ENCODE measurements around the gene NFATC1. TPM values are rescaled to one million over a fixed set of nuclear protein-coding genes. Genes with fewer than 3 reads are reported as not detected.

NFATC1 gene
- total RNA-seq, 4 donors from 2014 or later = 0.79 to 4.8 (median 2.6) TPM

GRCh38 chr18:79558196-79558932 is 162.6 kb downstream of the NFATC1 start:
- Histone ChIP-seq H3K36me3 (no peaks in the 10 kb centered on the region), H3K4me3 (no peak overlapping the region), H3K4me1 (peaks cover 0 to 4% (median 0%) of the 10 kb centered on the region in 3 donors), H3K27ac (no peak overlapping the region), H3K27me3 (peaks cover 0 to 46% (median 0%) of the 10 kb centered on the region in 4 donors), H3K9me3 (no peaks in the 10 kb centered on the region)
- TF ChIP-seq POLR2A (IDR thresholded peaks at IDR 0.05) (no peak), CTCF (IDR thresholded peaks at IDR 0.05) (no peak)
- intact Hi-C loops (cut with DNase I) = no loop called here
- no peak for DNase-seq
- WGBS, 2 donors = 83 to 87% methylated on average over 11 to 14 of the region's 25 CpGs

GRCh38 chr18:79558933-79559416 is 163.2 kb downstream of the NFATC1 start:
- 88 to 98% methylated on average over 9 to 16 of the region's 18 CpGs for WGBS, 2 donors
- no peaks in the 10 kb centered on the region for H3K36me3 ChIP-seq
- DNase-seq = no peak
- H3K27me3 ChIP-seq = peaks cover 0 to 40% (median 0%) of the 10 kb centered on the region in 4 donors
- no peaks in the 10 kb centered on the region for H3K9me3 ChIP-seq
- no peaks in the 10 kb centered on the region for H3K4me1 ChIP-seq
- intact Hi-C loops (cut with DNase I) = no loop called here
- H3K27ac ChIP-seq = no peak overlapping the region
- TF ChIP-seq POLR2A (IDR thresholded peaks at IDR 0.05) = no peak
- no peak for TF ChIP-seq CTCF (IDR thresholded peaks at IDR 0.05)
- H3K4me3 ChIP-seq = no peak overlapping the region

- 92 to 93% methylated on average over 14 to 15 of the region's 15 CpGs for WGBS, 2 donors
Measured at GRCh38 chr18:79559436-79559835, 163.7 kb downstream of the NFATC1 start.

GRCh38 chr18:79560042-79560860 is 164.5 kb downstream of the NFATC1 start:
- Histone ChIP-seq H3K36me3 (no peaks in the 10 kb centered on the region), H3K9me3 (no peaks in the 10 kb centered on the region), H3K4me1 (no peaks in the 10 kb centered on the region), H3K27ac (no peak overlapping the region), H3K27me3 (peaks cover 0 to 28% (median 0%) of the 10 kb centered on the region in 4 donors), H3K4me3 (no peak overlapping the region)
- intact Hi-C loops (cut with DNase I) = no loop called here
- TF ChIP-seq CTCF (IDR thresholded peaks at IDR 0.05) = no peak
- no peak for TF ChIP-seq POLR2A (IDR thresholded peaks at IDR 0.05)
- DNase-seq = no peak
- 74 to 84% methylated on average over 23 of the region's 34 CpGs for WGBS, 2 donors

More at GRCh38 chr18:79559436-79559835, 163.7 kb downstream of the NFATC1 start:
- Histone ChIP-seq H3K9me3 (no peaks in the 10 kb centered on the region), H3K4me3 (no peak overlapping the region), H3K27me3 (peaks cover 0 to 36% (median 0%) of the 10 kb centered on the region in 4 donors), H3K27ac (no peak overlapping the region), H3K4me1 (no peaks in the 10 kb centered on the region), H3K36me3 (no peaks in the 10 kb centered on the region)
- intact Hi-C loops (cut with DNase I) = no loop called here
- TF ChIP-seq POLR2A (IDR thresholded peaks at IDR 0.05) (no peak), CTCF (IDR thresholded peaks at IDR 0.05) (no peak)
- no peak for DNase-seq

GRCh38 chr18:79560861-79561210 is 165.1 kb downstream of the NFATC1 start:
- Histone ChIP-seq H3K36me3 (no peaks in the 10 kb centered on the region), H3K27ac (no peak overlapping the region), H3K9me3 (no peaks in the 10 kb centered on the region), H3K27me3 (peaks cover 0 to 22% (median 0%) of the 10 kb centered on the region in 4 donors), H3K4me1 (no peaks in the 10 kb centered on the region), H3K4me3 (no peak overlapping the region)
- intact Hi-C loops (cut with DNase I) = no loop called here
- TF ChIP-seq CTCF (IDR thresholded peaks at IDR 0.05) = no peak
- no peak for TF ChIP-seq POLR2A (IDR thresholded peaks at IDR 0.05)
- WGBS, 2 donors = 77 to 94% methylated on average over 5 of the region's 5 CpGs
- DNase-seq = no peak

Measured in esophagus squamous epithelium (tissue), 5 donors.